HG03558 (cell line): ENCODE measurements around the gene SEC14L1.
A peak's percentile ranks its signal among the peaks of the same experiment; 100 is the strongest.
"Not testable (repeated sequence)": the region's sequence is repeated elsewhere in the genome, so short reads cannot be mapped to it uniquely, and the experiment has no call there.

Source experiments
- ATAC-seq: cut with Tn5 transposase; IDR thresholded peaks from one replicate; pipeline ENCODE4 v1.9.1; 2021; ENCODE audit warnings: moderate number of reproducible peaks; ENCODE audit not compliant: unreplicated experiment; ENCODE audit errors: extremely low read depth

Gene SEC14L1

GRCh38 chr17:77140166-77140877 is 447 bp upstream of the SEC14L1 start:
- ATAC-seq: peak; percentile 42

GRCh38 chr17:77141846-77142449 is 1.2 kb downstream of the SEC14L1 start:
- ATAC-seq: no peak

GRCh38 chr17:77142689-77143088 is 1.9 kb downstream of the SEC14L1 start:
- ATAC-seq: no peak

GRCh38 chr17:77143306-77143705 is 2.5 kb downstream of the SEC14L1 start:
- no peak for ATAC-seq

DNA sequence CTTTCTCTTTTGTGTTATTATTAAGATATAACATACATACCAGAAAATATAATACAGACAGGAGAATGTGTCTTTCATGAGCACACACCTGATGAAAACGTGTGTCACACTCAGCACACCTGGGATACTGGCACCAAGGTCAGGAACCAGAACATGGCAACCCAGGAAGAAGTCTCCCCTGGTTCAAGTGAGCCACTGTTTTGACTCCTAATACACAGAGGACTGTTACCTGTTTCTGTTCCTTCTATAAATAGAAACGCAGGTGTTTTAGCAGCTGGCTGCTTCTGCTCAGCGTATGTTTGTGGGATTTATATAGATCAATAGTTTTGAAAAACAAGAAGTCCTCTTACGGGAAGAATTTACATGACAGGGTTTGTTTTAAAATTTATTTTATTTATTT is 3.5 kb downstream of the SEC14L1 start:
- ATAC-seq: no peak

DNA sequence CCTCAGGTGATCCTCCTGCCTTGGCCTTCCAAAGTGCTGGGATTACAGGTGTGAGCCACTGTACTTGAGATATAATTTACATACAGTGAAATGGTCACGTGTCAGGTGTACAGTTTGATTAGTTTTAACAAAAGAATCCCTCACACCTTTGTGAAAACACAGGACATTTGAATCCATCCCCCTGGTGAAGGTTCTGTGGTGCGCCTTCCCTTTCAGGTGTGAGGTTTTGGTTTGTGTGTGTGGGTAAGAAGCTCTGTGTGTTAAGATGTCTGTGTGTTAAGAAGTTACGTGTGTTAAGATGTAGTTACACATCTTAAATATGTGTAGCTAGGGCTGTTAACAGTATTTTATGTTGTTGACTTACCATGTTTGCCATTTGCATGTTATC is 4.4 kb downstream of the SEC14L1 start:
- no peak for ATAC-seq

GRCh38 chr17:77145612-77146245 is 5.0 kb downstream of the SEC14L1 start:
- no peak for ATAC-seq

- no peak for ATAC-seq
Observed at GRCh38 chr17:77146246-77146632, 5.5 kb downstream of the SEC14L1 start.

- ATAC-seq: no peak
Observed at GRCh38 chr17:77146882-77147281, 6.1 kb downstream of the SEC14L1 start.

GRCh38 chr17:77147357-77147801 is 6.6 kb downstream of the SEC14L1 start:
- no peak for ATAC-seq

- ATAC-seq: no peak
Observed at GRCh38 chr17:77148077-77148939, 7.5 kb downstream of the SEC14L1 start.

DNA sequence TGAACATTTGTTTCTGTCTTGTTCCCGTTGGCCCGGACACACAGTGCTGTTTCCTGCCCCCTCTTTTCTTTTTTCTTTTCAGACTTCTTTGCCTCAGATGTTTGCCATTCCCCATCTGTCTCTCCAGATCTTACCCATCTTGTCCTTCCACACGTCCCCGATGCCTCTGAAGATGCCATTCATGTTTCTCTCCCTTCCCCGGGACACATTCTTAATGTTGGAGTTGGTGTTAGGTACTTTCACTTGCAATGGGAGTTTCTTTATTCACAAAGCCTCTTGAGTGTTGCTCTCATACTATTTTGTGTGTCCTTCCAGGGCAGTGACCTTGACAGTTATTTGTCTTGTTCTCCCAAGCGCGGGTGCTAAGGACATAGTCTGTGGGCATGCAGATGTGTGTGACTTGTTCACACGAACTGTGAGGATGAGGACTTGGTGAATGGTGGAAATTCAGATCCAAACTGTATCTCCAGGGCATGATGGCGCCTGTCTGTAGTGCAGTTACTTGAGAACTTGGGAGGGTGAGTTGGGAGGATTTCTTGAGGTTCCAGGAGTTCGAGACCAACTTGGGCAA is 8.3 kb downstream of the SEC14L1 start:
- ATAC-seq: no peak

DNA sequence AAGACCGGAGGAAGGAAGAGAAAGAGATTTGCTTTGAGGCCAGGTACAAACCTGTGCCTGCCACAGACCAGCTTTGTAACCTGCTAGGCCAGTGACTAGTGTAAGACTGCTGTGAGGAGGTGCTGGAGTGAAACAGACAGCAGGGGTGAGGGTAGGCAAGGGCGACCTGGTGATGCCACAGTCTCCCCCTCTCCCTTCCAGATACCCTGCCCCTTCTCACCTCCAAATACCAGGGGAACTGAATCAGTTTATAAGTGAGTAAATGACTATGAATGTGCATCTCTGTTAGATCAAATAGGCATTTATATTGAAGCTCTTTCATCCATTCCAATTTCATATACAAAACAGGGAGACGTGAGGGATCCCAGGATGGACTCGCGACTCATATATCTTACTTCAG is 9.4 kb downstream of the SEC14L1 start:
- ATAC-seq: no peak

DNA sequence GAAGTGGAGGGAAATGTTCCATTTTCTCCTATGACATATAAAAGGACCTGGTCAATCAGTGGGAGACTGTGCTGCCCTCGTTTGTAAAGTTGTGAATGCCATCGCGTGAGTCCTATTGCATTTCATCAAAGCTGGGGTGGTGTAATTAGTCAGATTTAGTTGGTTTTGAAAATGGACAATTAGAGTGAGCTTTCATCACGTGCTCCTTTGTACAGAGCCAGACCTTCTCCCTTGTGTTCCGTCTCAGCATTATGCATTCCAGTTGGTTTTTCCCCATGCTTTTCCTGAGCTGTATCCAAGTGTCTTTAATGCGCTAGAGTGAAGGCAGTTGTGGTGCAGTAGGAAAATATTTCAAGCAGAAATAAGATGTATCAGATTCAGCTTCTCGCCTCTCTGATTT is 10.4 kb downstream of the SEC14L1 start:
- no peak for ATAC-seq

DNA sequence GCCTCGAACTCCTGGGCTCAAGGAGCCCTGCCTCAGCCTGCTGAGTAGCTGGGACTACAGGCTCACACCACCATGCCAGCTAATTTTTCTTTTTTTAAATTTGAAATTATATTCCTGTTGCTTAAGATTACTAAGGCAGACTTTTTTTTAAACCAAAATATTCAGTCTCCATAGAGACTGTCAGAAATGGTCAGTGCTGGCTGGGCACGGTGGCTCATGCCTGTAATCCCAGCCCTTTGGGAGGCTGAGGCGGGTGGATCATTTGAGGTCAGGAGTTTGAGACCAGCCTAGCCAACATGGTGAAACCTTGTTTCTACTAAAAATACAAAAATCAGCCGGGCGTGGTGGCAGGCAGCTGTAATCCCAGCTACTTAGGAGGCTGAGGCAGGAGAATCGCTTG is 11.3 kb downstream of the SEC14L1 start:
- ATAC-seq: not testable (repeated sequence)

DNA sequence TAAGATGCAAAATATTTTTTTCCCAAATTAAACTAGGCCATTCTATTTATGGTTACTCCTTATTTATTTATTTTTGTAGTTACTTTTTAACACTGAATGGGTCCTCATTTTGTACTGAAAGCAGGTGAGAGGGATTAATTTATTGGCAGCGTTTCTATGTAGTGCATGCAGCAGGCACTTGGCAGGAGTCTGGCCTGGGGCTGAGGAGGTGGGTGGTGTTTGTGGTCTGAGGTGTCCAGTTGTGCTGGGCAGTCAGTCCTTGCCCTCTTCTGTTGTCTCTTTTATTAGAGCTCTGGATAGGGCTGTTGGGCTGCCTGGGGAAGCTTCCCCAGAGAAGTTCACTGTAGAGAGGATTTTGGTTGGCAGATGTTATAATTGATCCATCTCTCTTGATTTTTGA is 12.7 kb downstream of the SEC14L1 start:
- ATAC-seq: no peak

DNA sequence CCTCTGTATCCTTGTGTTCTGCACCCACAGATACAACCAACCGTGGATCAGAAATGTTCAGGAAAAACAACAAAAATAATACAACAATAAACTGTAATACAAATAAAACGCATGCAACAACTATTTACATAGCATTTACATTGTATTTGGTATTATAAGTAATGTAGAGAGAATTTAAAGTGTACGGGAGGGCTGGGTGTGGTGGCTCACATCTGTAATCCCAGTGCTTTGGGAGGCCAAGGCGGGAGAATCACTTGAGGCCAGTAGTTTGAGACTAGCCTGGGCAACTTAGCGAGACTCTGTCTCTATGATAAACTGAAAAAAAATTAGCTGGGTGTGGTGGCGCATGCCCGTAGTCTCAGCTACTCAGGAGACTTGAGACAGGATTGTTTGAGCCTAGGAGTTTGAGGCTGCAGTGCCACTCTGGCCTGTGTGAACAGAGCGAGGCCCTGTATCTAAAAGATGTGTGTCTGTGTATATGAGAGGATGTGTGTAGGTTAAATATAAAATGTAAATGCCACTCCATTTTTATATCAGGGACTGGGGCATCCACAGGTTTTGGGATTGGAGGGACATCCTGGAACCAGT is 13.3 kb downstream of the SEC14L1 start:
- no peak for ATAC-seq

- ATAC-seq: no peak
Observed at GRCh38 chr17:77155125-77155524, 14.4 kb downstream of the SEC14L1 start.

DNA sequence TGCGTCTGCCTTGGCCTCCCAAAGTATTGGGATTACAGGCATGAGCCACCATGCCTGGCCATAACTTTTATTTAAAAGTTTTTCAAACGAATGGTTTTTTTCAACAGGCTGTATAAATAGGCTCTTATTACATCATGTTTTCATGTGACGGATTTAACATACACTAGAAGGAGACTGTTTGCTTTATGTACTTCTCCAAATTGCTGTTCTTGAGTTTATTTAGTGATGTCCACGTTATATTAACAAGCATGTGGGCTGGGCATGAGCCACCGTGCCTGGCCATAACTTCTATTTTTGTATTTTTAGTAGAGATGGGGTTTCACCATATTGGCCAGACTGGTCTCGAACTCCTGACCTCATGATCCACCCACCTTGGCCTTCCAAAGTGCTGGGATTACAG is 17.0 kb downstream of the SEC14L1 start:
- not testable (repeated sequence) for ATAC-seq
